ENCODE data around the gene PELO. TPM values are rescaled to one million over a fixed set of nuclear protein-coding genes. Genes with fewer than 3 reads are reported as not detected.

PELO gene
- total and polyA plus RNA-seq, 9 of the 15 experiments (the other 6 are each of a cell fraction or from before 2014, with no cell fraction given) = 5.8 to 14.6 (median 9.6) TPM

GRCh38 chr5:52807037-52807436, 19.3 kb downstream of the PELO start:
- FAIRE-seq (no peak), DNase-seq (ENCODE audit: extremely low read depth in 1 of 4, low spot score in 3 of 4) (no peak), ATAC-seq (no peak)
- H2AFZ ChIP-seq (ENCODE audit: low read depth, low read length) = no peak overlapping the region
- H3K4me2 ChIP-seq (ENCODE audit: insufficient read depth, low read length) = no peak overlapping the region
- no TSS peak for BruUV-seq (replicated peaks)
- H3K79me2 ChIP-seq (ENCODE audit: control insufficient read depth, insufficient read depth, low read length) = peaks cover 34% of the 10 kb centered on the region
- H3K36me3 ChIP-seq (ENCODE audit: control insufficient read depth, insufficient read depth, low read length) = peaks cover 24% of the 10 kb centered on the region
- no peak overlapping the region for H3K4me3 ChIP-seq
- no peak overlapping the region for H3K27ac ChIP-seq (ENCODE audit: extremely low read depth, low read depth, low read length)
- ChIA-PET POLR2A (interaction anchor here (0.9 kb wide), 1 partner anchor 312 kb away, joined by 3 read pairs; no protein-coding TSS in a partner anchor), CTCF (ENCODE audit: low intra/inter-chr PET ratio) (no interaction called here)
- H3K9me3 ChIP-seq (replicated peaks; ENCODE audit: control insufficient read depth, insufficient read depth, low read depth, low read length) = no peaks in the 10 kb centered on the region
- peaks cover 4% of the 10 kb centered on the region for H3K9me1 ChIP-seq (ENCODE audit: control insufficient read depth, insufficient read depth, low read length)
- H3K27me3 ChIP-seq (ENCODE audit: control insufficient read depth in 2 of 2, insufficient read depth in 2 of 2, low read length in 2 of 2) = no peaks in the 10 kb centered on the region
- no peak overlapping the region for H3K9ac ChIP-seq (ENCODE audit: insufficient read depth in 1 of 2, low read depth in 2 of 2, low read length in 2 of 2)
- H3K4me1 ChIP-seq (replicated peaks in 1 of 2; ENCODE audit: control insufficient read depth in 2 of 2, insufficient read depth in 2 of 2, low read length in 2 of 2) = no peaks in the 10 kb centered on the region; a peak in 2 of 5 replicates
- H4K20me1 ChIP-seq (replicated peaks; ENCODE audit: control insufficient read depth, insufficient read depth, low read length) = peaks cover under 1% of the 10 kb centered on the region
- intact Hi-C loops (cut with micrococcal nuclease) = loop anchor here (10.0 kb wide), 1 partner anchor 288 kb away; no protein-coding TSS in a partner anchor
- in situ Hi-C loops (cut with MboI) = no loop called here
- TF ChIP-seq SAFB2 (IDR thresholded peaks at IDR 0.05; ENCODE audit: borderline replicate concordance, low read depth, low read length, severe bottlenecking) (no peak), ZNF830 (CRISPR knock-in tag; IDR thresholded peaks at IDR 0.05) (no peak), ZNF75A (CRISPR knock-in tag; IDR thresholded peaks at IDR 0.05) (no peak), HSF4 (CRISPR knock-in tag; IDR thresholded peaks at IDR 0.05; ENCODE audit: borderline replicate concordance) (no peak), PHF20 (IDR thresholded peaks at IDR 0.05; ENCODE audit: partially characterized antibody) (no peak), ZNF644 (tag; IDR thresholded peaks at IDR 0.05; ENCODE audit: low read depth) (no peak), ESRRA (IDR thresholded peaks at IDR 0.05; ENCODE audit: borderline replicate concordance, low read depth) (no peak), HDGF (IDR thresholded peaks at IDR 0.05) (no peak), KLF13 (tag; IDR thresholded peaks at IDR 0.05; ENCODE audit: borderline replicate concordance, low read depth) (no peak), HNRNPLL (IDR thresholded peaks at IDR 0.05; ENCODE audit: low read depth, low read length, poor library complexity, severe bottlenecking) (no peak), HNRNPH1 (optimal IDR thresholded peaks at IDR 0.05; ENCODE audit: low read depth, low read length) (no peak), TAF1 (IDR thresholded peaks at IDR 0.05; ENCODE audit: control insufficient read depth, extremely low read depth, insufficient read depth, low read length, severe bottlenecking) (no peak), MBD2 (IDR thresholded peaks at IDR 0.05; ENCODE audit: borderline replicate concordance, low read depth) (no peak), ESRRB (CRISPR knock-in tag; IDR thresholded peaks at IDR 0.05; ENCODE audit: borderline replicate concordance) (no peak), YY1 (IDR thresholded peaks at IDR 0.05; ENCODE audit: borderline replicate concordance in 1 of 3, control insufficient read depth in 1 of 3, extremely low read depth in 1 of 3, insufficient read depth in 3 of 3, insufficient read length in 1 of 3, insufficient replicate concordance in 2 of 3, low read depth in 1 of 3, low read length in 2 of 3) (no peak), SNRNP70 (optimal IDR thresholded peaks at IDR 0.05; ENCODE audit: low read depth, low read length) (no peak)
- TF ChIP-seq, protein P1, sequence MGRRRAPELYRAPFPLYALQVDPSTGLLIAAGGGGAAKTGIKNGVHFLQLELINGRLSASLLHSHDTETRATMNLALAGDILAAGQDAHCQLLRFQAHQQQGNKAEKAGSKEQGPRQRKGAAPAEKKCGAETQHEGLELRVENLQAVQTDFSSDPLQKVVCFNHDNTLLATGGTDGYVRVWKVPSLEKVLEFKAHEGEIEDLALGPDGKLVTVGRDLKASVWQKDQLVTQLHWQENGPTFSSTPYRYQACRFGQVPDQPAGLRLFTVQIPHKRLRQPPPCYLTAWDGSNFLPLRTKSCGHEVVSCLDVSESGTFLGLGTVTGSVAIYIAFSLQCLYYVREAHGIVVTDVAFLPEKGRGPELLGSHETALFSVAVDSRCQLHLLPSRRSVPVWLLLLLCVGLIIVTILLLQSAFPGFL (CRISPR knock-in tag; IDR thresholded peaks at IDR 0.05) = no peak
